Measurements from ENCODE around the gene HECTD2.
"Not testable (repeated sequence)": the region's sequence is repeated elsewhere in the genome, so short reads cannot be mapped to it uniquely, and the experiment has no call there.

HECTD2 gene

DNA sequence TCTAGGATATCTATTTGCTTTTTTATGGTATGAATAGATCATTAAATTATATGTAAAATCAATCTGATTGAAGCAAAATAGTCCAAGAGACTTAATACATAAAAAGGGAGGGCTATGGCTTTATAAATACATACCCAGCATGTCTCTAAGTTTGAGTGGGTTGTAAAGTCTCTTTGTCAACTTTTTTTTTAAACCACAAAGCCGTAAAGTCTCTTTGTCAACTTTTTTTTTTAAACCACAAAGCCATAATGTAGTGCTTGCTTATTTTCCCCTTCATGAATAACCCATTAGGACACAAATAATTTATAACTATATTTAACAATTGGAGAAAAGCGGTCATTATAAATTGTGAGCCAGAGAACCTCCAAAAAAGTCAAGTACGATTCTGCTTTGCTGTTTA, 5.7 kb downstream of the HECTD2 start:
- DNase-seq, result no peak

DNA sequence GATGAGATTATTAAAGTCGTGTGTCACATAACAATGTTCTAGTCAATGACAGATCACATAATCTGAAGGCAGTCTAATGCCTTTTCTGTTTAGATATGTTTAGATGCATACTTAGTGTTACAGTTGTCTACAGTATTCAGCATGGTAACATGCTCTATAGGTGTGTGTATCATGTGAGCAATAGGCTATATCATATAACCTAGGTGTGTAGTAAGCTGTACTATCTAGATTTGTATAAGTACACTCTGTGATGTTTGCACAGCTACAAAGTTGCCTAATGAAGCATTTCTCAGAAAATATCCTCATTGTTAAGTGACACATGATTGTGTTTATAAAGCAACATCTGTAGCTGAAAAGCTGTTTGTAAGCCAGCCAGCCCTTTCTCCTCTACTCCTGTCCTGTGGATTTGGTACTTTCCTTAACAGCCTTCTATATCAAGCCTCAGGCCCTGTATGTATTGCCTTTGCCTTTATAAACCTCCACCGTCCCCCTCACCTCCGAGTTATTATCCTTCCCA, 6.3 kb downstream of the HECTD2 start:
- no peak for DNase-seq

DNA sequence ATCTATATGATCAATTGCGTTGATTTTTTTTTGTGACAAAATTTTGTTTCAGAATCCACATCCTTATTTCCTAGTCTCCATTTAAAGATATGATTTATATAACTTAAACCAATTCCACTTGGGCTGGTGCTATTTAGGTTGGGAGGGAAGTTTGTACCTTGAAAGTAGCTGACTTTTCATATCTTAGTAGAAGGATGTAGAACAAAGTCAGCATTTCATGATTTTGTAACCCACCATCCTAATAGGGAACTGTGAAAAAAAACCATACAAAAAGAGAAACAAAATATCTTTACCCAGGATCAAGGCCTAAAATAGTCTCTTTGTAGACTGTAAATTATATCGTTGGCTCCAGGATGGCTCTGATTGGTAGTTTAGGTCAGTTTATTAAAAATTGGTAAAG, 8.3 kb downstream of the HECTD2 start:
- DNase-seq, result no peak

DNA sequence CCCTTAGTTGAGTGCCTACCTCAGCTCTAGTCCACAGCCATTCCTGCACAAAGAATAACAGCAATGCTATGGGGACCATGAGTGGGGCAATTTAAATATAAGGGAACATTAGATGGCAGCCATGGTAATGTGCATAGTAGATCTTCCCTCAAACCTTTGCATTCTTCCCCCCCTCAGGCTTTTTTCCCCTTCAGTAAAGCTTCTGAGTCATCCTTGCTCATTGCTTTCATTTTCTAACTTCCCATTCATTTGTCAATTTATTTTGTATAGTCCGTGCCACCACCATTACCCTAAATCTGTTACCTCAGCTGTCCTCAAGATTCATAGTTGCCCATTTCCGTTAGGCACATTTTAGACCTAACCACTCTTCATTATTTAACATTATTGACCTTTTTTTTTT, 10.7 kb downstream of the HECTD2 start:
- DNase-seq, result peak; percentile 42

GRCh38 chr10:91422915-91423314, 12.8 kb downstream of the HECTD2 start:
- DNase-seq, result no peak

GRCh38 chr10:91424016-91424415, 13.9 kb downstream of the HECTD2 start:
- peak; percentile 73 for DNase-seq

DNA sequence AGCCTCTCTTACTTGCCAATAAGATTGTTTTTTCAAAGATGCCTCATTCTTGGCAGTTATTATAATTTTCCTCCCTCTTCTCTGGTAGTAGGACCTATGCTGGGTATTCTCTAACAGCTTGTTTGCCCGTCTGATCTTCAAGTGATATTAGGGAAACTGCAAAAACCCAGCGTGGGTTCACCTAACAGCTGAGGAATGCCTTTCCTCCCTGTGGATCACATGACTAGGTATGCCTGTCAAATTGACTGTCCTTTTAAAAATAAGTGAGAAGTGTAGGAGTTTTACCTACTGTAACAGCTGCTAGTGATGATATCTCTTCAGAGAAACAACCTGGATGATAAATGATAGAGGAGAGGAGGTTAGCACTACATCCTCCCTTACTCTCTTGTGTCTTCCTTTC, 22.0 kb downstream of the HECTD2 start:
- no peak for DNase-seq

GRCh38 chr10:91433620-91434019, 23.5 kb downstream of the HECTD2 start:
- DNase-seq, result no peak

DNA sequence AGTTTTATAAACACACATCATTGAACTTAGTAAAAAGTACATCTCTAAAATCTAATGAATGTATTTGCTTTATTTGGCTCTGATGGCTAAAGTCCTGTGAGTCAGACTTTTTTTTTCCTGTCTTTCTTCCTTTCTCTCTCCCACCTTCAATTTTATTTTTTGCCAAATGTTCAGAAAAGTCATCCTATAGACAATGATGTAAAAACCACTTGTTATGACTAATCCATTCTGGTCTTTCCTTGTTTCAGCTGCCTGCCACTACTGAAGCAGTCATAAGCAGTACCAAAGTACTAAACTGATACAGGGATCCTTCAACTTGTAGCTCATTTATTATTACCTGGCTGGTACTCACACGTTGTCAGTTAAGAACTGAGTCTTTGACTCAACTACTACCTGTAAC, 23.9 kb downstream of the HECTD2 start:
- peak; percentile 32 for DNase-seq

- no peak for DNase-seq
Measured at GRCh38 chr10:91435241-91435640, 25.1 kb downstream of the HECTD2 start.

GRCh38 chr10:91438228-91438627, 28.1 kb downstream of the HECTD2 start:
- DNase-seq, result not testable (repeated sequence)

DNA sequence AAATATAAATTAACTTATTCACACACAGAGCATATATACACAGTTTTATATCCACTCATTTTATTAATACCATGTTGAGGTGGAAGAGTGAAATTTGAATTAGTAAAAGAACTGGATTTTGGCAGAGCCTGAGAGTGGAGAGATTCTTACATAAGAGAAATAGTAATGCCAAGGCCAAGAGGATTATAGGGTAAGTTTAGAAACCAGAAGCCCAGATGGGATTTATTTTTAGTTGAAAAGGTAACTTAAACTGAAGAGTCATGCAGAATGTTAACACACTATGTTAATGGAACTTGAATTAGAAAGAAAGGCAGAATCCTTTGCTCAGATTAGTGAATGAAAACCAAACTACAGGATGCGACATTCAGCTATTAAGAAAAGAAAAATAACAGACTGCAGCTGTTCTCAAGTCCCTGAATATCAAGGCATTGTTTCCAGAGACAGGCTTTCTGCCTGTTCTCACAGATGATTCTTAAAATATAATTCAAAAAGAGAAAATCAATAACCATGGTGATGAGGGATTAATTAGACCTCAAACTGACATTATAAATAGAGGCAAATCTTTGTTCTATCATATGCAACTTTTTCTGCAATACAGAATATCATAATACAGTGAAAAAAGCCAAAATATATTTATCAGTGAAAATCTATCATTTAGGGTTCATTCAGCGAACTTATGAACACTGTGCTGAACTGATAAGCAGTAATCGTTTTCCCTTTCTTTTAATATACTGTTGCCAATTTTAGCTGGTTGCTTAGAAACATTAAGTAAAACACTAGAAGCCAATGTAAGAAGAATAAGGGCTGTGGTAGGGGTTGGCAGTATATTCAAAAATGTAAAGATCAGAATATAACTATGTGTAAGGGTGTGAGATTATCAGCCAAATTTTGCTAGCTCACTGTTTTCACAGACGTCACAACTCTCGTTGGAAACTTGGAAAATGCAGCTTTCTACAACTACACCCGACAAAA, 34.4 kb downstream of the HECTD2 start:
- no peak for DNase-seq

DNA sequence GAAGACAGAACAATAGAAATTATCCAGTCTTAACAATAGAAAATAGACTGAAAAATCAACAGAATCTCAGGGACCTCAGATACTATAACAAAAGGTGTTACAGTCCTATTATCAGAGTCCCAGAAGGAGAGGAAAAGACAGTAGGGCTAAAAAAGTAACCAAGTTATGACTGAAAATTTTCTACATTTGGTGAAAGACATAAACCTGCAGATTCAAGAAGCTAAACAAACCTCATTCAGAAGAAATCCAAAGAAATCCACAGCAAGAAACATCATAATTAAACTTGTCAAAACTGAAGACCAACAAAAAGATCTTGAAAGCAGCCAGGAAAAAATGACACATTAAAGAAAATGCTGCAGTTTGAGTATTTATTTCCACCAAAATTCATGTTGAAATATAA, 41.9 kb downstream of the HECTD2 start:
- DNase-seq, result no peak

DNA sequence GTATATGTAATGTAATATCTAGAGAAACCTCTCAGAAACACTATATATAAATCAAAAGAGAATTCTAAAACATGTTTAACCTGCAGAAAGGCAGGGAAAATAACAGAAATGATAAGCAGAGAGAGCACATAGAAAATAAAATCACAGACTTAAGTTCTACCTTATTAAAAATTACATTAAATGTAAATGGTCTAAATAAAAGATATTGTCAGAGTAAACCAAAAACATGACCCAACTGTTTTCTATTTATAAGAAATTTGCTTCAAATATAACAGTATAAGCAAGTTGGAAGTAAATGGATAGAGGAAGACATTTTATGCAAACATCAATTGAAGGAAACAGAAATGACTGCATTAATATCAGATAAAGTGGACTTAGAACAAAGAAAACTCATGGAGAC, 43.4 kb downstream of the HECTD2 start:
- no peak for DNase-seq

DNA sequence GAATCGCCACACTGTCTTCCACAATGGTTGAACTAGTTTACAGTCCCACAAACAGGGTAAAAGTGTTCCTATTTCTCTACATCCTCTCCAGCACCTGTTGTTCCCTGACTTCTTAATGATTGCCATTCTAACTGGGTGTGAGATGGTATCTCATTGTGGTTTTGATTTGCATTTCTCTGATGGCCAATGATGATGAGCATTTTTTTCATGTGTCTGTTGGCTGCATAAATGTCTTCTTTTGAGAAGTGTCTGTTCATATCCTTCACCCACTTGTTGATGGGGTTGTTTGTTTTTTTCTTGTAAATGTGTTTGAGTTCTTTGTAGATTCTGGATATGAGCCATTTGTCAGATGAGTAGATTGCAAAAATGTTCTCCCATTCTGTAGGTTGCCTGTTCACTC, 45.0 kb downstream of the HECTD2 start:
- not testable (repeated sequence) for DNase-seq

- DNase-seq, result no peak
Measured at GRCh38 chr10:91460681-91461080, 50.5 kb downstream of the HECTD2 start.

- no peak for DNase-seq
Measured at GRCh38 chr10:91462423-91462822, 52.3 kb downstream of the HECTD2 start.

DNA sequence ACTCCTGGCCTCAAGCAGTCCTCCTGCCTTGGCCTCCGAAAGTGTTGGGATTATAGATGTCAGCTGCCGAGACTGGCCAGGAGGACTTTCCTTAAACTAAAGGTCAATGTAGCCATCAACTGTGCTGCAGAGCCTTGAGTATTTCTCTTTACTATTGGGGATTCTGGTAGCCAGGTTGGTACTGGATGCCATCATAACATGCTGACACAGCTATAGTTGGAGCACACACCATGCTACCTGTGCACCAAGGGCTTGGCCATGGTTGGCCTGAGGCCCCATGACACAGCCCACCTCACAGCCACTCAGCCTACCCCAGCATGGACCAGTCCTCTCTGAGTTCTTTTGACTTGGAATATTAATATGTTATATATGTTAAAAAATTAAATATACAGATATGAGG, 54.4 kb downstream of the HECTD2 start:
- no peak for DNase-seq

DNA sequence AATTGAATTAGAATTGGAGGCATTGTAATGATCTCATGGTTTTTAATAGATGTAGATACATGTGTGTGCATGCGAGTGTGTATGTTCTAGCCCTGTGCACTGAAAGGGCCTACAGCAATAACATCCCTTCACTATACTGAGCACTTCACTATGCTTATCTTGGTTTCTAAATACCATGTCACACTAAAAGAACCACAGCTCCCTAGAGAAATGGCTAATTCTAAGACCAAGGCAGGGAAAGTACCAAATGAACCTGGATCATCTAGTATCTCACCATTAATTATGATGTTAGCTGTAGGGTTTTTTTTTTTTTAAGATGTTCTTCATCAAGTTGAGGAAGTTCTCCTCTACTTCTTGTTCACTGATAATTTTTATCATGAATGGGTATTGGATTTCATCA, 55.1 kb downstream of the HECTD2 start:
- no peak for DNase-seq

DNA sequence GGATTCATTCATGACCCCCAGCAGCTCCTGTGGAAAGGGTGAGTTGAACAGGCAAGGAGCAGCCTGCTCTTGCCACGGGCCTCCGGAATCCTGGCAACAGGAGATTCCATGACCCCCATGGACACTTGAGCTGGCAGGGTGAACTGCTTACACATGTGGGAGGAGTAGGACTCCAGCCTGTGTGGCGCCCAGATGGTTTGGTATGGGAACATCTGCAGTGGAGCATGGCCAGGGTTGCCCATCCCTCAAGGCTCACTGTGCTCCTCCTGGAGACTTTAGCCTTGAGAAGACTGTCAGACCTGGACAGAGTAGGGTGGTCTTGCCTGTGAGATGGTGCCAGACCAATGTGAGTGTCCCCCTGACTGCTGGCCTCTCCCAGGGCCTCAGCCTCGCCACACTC, 57.0 kb downstream of the HECTD2 start:
- no peak for DNase-seq

GRCh38 chr10:91471602-91472001, 61.5 kb downstream of the HECTD2 start:
- no peak for DNase-seq

GRCh38 chr10:91472911-91473310, 62.8 kb downstream of the HECTD2 start:
- DNase-seq, result no peak

DNA sequence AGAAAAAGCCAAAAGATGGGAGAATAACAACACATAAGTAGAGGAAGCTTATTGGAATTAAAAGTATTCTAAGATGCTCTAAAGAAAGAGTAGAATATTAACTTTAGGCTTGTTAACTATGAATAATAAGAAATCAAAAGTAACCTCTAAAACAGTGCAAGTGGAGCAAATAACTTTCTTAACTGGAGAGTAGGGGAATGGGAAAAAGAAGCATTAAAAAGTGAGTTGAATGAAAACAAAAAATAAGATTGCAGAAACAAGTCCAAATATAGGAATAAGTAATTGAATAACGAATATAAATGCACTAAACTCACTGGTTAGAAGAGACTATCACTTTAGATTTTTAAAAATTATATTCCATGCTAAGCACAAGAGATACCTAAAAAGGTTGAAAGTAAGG, 63.9 kb downstream of the HECTD2 start:
- no peak for DNase-seq

DNA sequence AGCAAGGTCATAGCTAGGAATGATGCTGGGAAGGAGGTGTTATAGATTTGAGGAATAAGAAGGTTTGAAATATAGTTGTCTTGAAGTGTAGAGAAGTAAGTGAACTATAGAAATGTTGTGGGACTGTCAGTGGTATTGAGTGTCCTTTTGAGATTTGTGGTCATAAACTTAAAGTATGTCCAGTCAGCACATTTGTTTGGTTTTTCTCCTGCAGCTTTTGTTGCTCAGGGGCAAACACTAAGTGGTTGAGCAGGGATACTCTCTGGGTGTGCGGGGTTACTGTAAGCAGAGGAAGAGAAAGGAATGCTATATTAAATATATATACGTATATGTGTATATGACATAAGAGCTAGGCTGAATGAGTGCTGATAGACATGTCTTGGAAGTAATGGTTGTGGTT, 67.1 kb downstream of the HECTD2 start:
- no peak for DNase-seq

- no peak for DNase-seq
Measured at GRCh38 chr10:91479583-91479982, 69.4 kb downstream of the HECTD2 start.
